Measurements from ENCODE around the gene CCSAP. TPM values are rescaled to one million over a fixed set of nuclear protein-coding genes. Genes with fewer than 3 reads are reported as not detected.
"Not testable (repeated sequence)": the region's sequence is repeated elsewhere in the genome, so short reads cannot be mapped to it uniquely, and the experiment has no call there.

The CCSAP gene
- total RNA-seq, 1 donor from 2014 or later = 3.9 TPM

GRCh38 chr1:229328598-229329362 is 14.1 kb downstream of the CCSAP start:
- no peaks in the 10 kb centered on the region for H3K27me3 ChIP-seq
- H3K36me3 ChIP-seq = peaks cover 0 to 4% of the 10 kb centered on the region in 2 donors
- no peaks in the 10 kb centered on the region for H3K4me1 ChIP-seq
- no peaks in the 10 kb centered on the region for H3K9me3 ChIP-seq
- H3K27ac ChIP-seq = no peak overlapping the region
- H3K4me3 ChIP-seq = no peak overlapping the region
- no peak for DNase-seq (ENCODE audit: extremely low spot score in 2 of 2)
- TF ChIP-seq POLR2AphosphoS5 (IDR thresholded peaks at IDR 0.05; ENCODE audit: insufficient read depth in 1 of 2, low read depth in 1 of 2) (no peak), POLR2A (IDR thresholded peaks at IDR 0.05) (no peak), CTCF (IDR thresholded peaks at IDR 0.05) (no peak)
- intact Hi-C loops (cut with DNase I) = no loop called here

DNA sequence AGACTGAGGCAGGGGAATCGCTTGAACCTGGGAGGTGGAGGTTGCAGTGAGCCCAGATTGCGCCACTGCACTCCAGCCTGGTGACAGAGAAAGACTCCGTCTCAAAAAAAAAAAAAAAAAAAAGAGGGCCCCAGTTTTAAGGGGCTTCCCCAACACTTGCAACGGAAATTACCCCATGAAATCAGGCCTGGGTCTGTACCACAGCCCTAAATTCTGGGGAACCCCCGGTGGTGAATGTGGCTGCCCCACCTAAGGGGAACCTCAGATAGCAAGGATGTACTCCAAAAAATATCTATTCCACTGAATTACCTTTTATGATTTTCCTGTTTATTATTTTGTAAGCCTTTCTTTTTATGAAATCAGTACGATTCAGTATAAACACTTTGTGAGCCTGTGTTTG is 15.1 kb downstream of the CCSAP start:
- H3K27ac ChIP-seq; DNase-seq (ENCODE audit: extremely low spot score in 2 of 2); intact Hi-C loops (cut with DNase I); H3K4me3 ChIP-seq; H3K9me3 ChIP-seq; H3K4me1 ChIP-seq; H3K27me3 ChIP-seq: not testable (repeated sequence)
- H3K36me3 ChIP-seq = peaks cover 0 to 14% of the 10 kb centered on the region in 2 donors

DNA sequence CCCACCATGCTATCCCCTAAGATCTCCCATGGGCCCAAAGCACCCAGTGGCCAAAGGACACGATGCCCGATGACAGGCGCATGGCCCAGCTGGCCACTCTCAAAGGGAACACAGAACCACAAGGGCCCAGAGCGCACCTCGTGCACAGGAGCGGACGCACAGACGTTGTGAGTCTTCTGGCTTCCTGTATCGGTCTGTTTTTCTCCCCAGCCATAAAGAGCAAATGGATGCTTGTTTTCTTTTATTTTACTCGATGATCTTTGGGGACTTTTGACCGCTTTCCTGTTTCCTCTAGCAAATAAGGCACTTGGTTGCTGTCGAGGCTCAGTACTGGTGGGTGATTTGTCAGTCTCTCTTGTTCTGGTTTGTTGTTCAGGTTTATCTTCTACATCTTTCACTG is 16.2 kb downstream of the CCSAP start:
- no peaks in the 10 kb centered on the region for H3K9me3 ChIP-seq
- no peak for TF ChIP-seq POLR2A (IDR thresholded peaks at IDR 0.05)
- no peak for TF ChIP-seq POLR2AphosphoS5 (IDR thresholded peaks at IDR 0.05; ENCODE audit: insufficient read depth in 1 of 2, low read depth in 1 of 2)
- TF ChIP-seq CTCF (IDR thresholded peaks at IDR 0.05) = no peak
- no peaks in the 10 kb centered on the region for H3K4me1 ChIP-seq
- no peaks in the 10 kb centered on the region for H3K27me3 ChIP-seq
- intact Hi-C loops (cut with DNase I) = no loop called here
- no peak overlapping the region for H3K27ac ChIP-seq
- no peak overlapping the region for H3K4me3 ChIP-seq
- peaks cover 0 to 18% of the 10 kb centered on the region in 2 donors for H3K36me3 ChIP-seq
- no peak for DNase-seq (ENCODE audit: extremely low spot score in 2 of 2)

DNA sequence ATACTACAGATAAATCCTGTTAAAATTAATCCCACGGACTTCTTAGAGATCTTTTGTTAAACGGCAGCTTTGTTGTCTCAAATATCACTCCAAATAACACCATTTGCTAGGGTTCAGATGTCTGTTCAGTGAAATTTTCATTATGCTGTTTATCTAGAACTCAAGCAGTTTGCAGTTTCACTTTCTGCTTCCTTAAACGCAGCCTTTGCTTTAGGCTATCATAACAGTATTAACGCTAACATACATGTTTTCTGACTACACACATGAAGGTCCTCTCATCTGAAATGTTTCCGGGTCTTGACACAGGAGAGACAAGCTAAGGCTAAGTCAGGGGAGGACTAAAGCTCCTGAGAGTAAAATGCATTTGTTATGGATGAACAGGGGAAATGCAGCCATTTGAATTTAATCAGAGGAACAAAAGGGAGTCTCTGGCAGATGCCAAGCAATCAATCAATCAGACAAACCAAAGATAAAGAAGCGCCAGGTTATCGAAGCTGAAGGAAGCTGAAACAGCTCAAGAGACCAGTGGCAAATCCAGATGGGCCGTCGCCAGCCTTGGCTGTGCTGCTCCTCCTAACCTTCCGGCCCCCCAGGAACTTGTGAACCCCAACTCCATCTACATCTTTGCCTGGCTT is 16.9 kb downstream of the CCSAP start:
- Histone ChIP-seq H3K4me1 (no peaks in the 10 kb centered on the region), H3K36me3 (peaks cover 0 to 18% of the 10 kb centered on the region in 2 donors), H3K4me3 (no peak overlapping the region), H3K9me3 (no peaks in the 10 kb centered on the region), H3K27me3 (no peaks in the 10 kb centered on the region), H3K27ac (peak overlapping the region; percentile 20)
- intact Hi-C loops (cut with DNase I) = no loop called here
- no peak for DNase-seq (ENCODE audit: extremely low spot score in 2 of 2)
- no peak for TF ChIP-seq POLR2A (IDR thresholded peaks at IDR 0.05)
- TF ChIP-seq CTCF (IDR thresholded peaks at IDR 0.05) = no peak
- TF ChIP-seq POLR2AphosphoS5 (IDR thresholded peaks at IDR 0.05; ENCODE audit: insufficient read depth in 1 of 2, low read depth in 1 of 2) = no peak

- no peak for DNase-seq (ENCODE audit: extremely low spot score in 2 of 2)
- no peaks in the 10 kb centered on the region for H3K4me1 ChIP-seq
- H3K9me3 ChIP-seq = no peaks in the 10 kb centered on the region
- no peaks in the 10 kb centered on the region for H3K27me3 ChIP-seq
- H3K27ac ChIP-seq = peak overlapping the region; percentile 20
- TF ChIP-seq POLR2A (IDR thresholded peaks at IDR 0.05) (no peak), POLR2AphosphoS5 (IDR thresholded peaks at IDR 0.05; ENCODE audit: insufficient read depth in 1 of 2, low read depth in 1 of 2) (no peak), CTCF (IDR thresholded peaks at IDR 0.05) (no peak)
- peaks cover 0 to 18% of the 10 kb centered on the region in 2 donors for H3K36me3 ChIP-seq
- intact Hi-C loops (cut with DNase I) = no loop called here
- no peak overlapping the region for H3K4me3 ChIP-seq
Measured at GRCh38 chr1:229325401-229325800, 17.4 kb downstream of the CCSAP start.
